ENCODE measurements around the gene SLC2A13.
"Not testable (repeated sequence)": the region's sequence is repeated elsewhere in the genome, so short reads cannot be mapped to it uniquely, and the experiment has no call there.

Gene SLC2A13

DNA sequence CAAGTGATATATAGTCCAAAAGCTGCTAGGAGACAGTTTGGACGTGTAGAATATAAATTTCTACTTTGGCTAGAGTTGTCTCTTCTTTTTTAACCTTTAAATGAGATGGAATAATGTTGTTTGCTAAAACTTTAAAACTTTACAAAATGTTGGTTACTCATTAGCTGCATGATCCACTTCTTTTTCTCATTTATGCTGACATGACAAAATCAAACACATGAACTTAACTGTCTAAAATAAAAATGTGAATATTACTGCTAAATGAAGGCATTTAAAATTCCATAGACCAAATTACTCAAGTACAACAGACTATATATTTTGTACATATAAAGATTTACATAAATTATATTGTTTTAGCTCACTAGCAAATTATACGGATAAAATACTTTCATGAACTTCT, 350.4 kb downstream of the SLC2A13 start:
- Histone ChIP-seq H3K4me3 (ENCODE audit: low read depth in 1 of 2, low read length in 1 of 2) (no peak overlapping the region), H3K27ac (no peak overlapping the region)

DNA sequence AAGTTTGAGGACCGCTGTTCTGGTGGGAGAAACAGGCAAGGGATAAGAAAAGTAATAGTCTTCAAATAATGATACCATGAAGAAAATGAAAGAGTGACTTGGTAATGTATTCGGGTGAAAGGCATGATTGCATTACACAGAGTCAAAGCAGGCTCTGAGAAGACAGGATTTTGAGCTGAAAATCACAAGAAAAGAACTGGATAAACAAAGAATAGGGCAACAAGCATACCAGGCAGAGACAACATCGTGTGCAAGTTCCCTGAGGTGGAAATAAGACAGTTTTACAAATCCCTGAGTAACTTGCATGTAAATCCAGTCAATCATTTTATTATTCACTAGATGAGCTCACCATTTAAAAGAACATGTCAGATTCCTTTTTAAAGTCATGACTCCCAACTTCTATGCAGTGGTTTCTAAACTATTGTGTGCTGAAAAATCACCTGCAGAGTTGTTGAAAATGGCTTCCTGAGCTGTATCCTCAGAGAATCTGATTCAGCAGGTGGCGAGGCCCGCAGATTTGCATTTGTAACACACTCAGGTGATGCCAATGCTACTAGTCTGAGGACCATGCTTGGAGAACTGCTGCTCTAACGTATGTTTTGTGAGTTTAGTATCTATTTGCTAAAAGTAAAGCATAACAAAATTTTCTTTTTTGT, 353.3 kb downstream of the SLC2A13 start:
- Histone ChIP-seq H3K9me3 (no peaks in the 10 kb centered on the region), H3K27me3 (no peaks in the 10 kb centered on the region), H3K4me3 (ENCODE audit: low read depth in 1 of 2, low read length in 1 of 2) (no peak overlapping the region), H3K4me1 (ENCODE audit: control insufficient read depth in 1 of 2, insufficient read depth in 1 of 2, low read depth in 1 of 2, low read length in 1 of 2) (no peaks in the 10 kb centered on the region), H3K36me3 (no peaks in the 10 kb centered on the region), H3K27ac (no peak overlapping the region)
- TF ChIP-seq, protein P1, sequence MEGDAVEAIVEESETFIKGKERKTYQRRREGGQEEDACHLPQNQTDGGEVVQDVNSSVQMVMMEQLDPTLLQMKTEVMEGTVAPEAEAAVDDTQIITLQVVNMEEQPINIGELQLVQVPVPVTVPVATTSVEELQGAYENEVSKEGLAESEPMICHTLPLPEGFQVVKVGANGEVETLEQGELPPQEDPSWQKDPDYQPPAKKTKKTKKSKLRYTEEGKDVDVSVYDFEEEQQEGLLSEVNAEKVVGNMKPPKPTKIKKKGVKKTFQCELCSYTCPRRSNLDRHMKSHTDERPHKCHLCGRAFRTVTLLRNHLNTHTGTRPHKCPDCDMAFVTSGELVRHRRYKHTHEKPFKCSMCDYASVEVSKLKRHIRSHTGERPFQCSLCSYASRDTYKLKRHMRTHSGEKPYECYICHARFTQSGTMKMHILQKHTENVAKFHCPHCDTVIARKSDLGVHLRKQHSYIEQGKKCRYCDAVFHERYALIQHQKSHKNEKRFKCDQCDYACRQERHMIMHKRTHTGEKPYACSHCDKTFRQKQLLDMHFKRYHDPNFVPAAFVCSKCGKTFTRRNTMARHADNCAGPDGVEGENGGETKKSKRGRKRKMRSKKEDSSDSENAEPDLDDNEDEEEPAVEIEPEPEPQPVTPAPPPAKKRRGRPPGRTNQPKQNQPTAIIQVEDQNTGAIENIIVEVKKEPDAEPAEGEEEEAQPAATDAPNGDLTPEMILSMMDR (IDR thresholded peaks at IDR 0.05), result no peak

More for the DNA sequence above, 350.4 kb downstream of the SLC2A13 start:
- Histone ChIP-seq H3K4me1 (ENCODE audit: control insufficient read depth in 1 of 2, insufficient read depth in 1 of 2, low read depth in 1 of 2, low read length in 1 of 2) (no peaks in the 10 kb centered on the region), H3K36me3 (no peaks in the 10 kb centered on the region), H3K27me3 (no peaks in the 10 kb centered on the region), H3K9me3 (no peaks in the 10 kb centered on the region)
- TF ChIP-seq, protein P1 (IDR thresholded peaks at IDR 0.05), result no peak

GRCh38 chr12:39746151-39746550, 359.7 kb downstream of the SLC2A13 start:
- H3K27ac ChIP-seq; H3K9me3 ChIP-seq; H3K4me3 ChIP-seq (ENCODE audit: low read depth in 1 of 2, low read length in 1 of 2); H3K36me3 ChIP-seq; H3K27me3 ChIP-seq; H3K4me1 ChIP-seq (ENCODE audit: control insufficient read depth in 1 of 2, insufficient read depth in 1 of 2, low read depth in 1 of 2, low read length in 1 of 2): not testable (repeated sequence)

- Histone ChIP-seq H3K27ac (no peak overlapping the region), H3K9me3 (no peaks in the 10 kb centered on the region), H3K4me3 (ENCODE audit: low read depth in 1 of 2, low read length in 1 of 2) (no peak overlapping the region), H3K27me3 (no peaks in the 10 kb centered on the region), H3K4me1 (ENCODE audit: control insufficient read depth in 1 of 2, insufficient read depth in 1 of 2, low read depth in 1 of 2, low read length in 1 of 2) (no peaks in the 10 kb centered on the region), H3K36me3 (no peaks in the 10 kb centered on the region)
- TF ChIP-seq, protein P1 (IDR thresholded peaks at IDR 0.05), result no peak
These were observed 362.2 kb downstream of the SLC2A13 start for GRCh38 chr12:39743655-39744054.

DNA sequence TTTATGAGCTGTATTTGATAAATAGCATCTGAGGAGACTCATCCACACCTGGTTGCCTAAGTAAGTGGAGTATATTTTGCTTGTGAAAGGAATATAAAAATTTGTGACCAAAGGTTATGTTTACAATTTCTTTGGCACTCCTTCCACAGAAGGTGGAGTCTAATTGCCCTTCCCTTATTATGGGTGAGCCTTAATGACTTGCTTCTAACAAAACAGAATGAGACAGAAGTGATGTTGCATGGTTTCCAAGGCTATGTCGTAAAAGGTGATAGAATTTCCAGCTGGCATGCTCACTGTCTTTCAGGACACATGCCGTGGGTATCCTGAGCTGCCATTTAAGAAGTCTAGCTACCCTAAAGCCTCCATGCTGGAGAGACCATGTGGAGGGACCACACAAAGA, 369.5 kb downstream of the SLC2A13 start:
- peaks cover 3% of the 10 kb centered on the region for H3K9me3 ChIP-seq
- H3K4me1 ChIP-seq (ENCODE audit: control insufficient read depth in 1 of 2, insufficient read depth in 1 of 2, low read depth in 1 of 2, low read length in 1 of 2), result no peaks in the 10 kb centered on the region
- H3K27me3 ChIP-seq, result no peaks in the 10 kb centered on the region
- no peak overlapping the region for H3K4me3 ChIP-seq (ENCODE audit: low read depth in 1 of 2, low read length in 1 of 2)
- H3K27ac ChIP-seq, result no peak overlapping the region
- TF ChIP-seq, protein P1 (IDR thresholded peaks at IDR 0.05), result no peak
- H3K36me3 ChIP-seq, result no peaks in the 10 kb centered on the region

DNA sequence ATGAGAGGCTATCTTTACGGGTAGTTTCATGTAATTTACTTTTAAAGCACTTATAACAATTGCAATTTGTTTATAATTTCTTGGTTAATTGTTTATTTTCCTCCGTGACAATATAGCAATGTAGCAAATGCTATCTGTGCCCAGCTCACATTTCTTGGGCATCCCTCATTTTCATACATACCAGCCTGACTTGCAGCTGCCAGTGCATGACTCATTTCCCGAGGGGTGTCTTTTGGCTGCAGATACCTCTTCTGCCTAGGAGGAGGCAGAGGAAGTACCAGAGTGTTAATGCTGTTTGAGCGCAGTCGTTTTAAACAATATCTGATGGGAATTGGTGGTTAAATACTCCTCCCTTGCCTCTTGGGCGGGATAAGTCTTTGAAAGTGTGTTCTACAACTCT, 382.1 kb downstream of the SLC2A13 start:
- no peaks in the 10 kb centered on the region for H3K4me1 ChIP-seq (ENCODE audit: control insufficient read depth in 1 of 2, insufficient read depth in 1 of 2, low read depth in 1 of 2, low read length in 1 of 2)
- H3K9me3 ChIP-seq, result no peaks in the 10 kb centered on the region
- TF ChIP-seq, protein P1 (IDR thresholded peaks at IDR 0.05), result no peak
- H3K36me3 ChIP-seq, result no peaks in the 10 kb centered on the region
- H3K27ac ChIP-seq, result no peak overlapping the region
- H3K27me3 ChIP-seq, result no peaks in the 10 kb centered on the region
- no peak overlapping the region for H3K4me3 ChIP-seq (ENCODE audit: low read depth in 1 of 2, low read length in 1 of 2)
